HepG2 (cell line): ENCODE data around the gene KRI1.

ENCODE experiments used
- ATF1 ChIP-seq: IDR thresholded peaks from 2 replicates; pipeline ENCODE4 v1.6.1; 2016; ENCODE audit warnings: mild to moderate bottlenecking, control low read depth
- HDAC6 ChIP-seq: fragments of 200-600 bp; sonication (generic); IDR thresholded peaks from 2 replicates; pipeline ENCODE4 v1.7.0; 2017; ENCODE audit warnings: mild to moderate bottlenecking, antibody characterized with exemption, low read length, low read depth
- JDP2 ChIP-seq: sonication (generic); formaldehyde crosslinking; IDR thresholded peaks from 2 replicates; pipeline ENCODE4 v1.8.1; 2022; ENCODE audit warnings: missing genetic modification reagents, borderline replicate concordance
- LCORL ChIP-seq, 2 experiments: fragments of 450-650 bp in 1 of 2; sonication (generic) in 1 of 2; formaldehyde crosslinking in 1 of 2; IDR thresholded peaks; 2 replicates each; pipeline versions ENCODE4 v1.5.0 to v1.6.1; 2017 to 2020; ENCODE audit warnings: antibody characterized with exemption in 1 of 2, missing genetic modification reagents in 1 of 2
- MNT ChIP-seq: fragments of 450-650 bp; IDR thresholded peaks from 2 replicates; pipeline ENCODE4 v1.6.1; 2016
- POLR2AphosphoS5 ChIP-seq: IDR thresholded peaks from 2 replicates; pipeline ENCODE4 v1.6.1; 2012; ENCODE audit warnings: low read depth, low read length
- SRY ChIP-seq: sonication (generic); formaldehyde crosslinking; IDR thresholded peaks from 2 replicates; pipeline ENCODE4 v1.8.0; 2022; ENCODE audit warnings: mild to moderate bottlenecking, missing genetic modification reagents
- STAG1 ChIP-seq: sonication (generic); formaldehyde crosslinking; IDR thresholded peaks from 2 replicates; pipeline ENCODE4 v1.4.0; 2020; ENCODE audit warnings: missing genetic modification reagents
- ZBTB26 ChIP-seq: IDR thresholded peaks from 2 replicates; pipeline ENCODE4 v1.6.1; 2016; ENCODE audit warnings: missing compliant biosample characterization, missing genetic modification reagents, borderline replicate concordance
- ZBTB43 ChIP-seq: sonication (generic); formaldehyde crosslinking; conservative IDR thresholded peaks from 2 replicates; pipeline ENCODE4 v1.4.0; 2020; ENCODE audit warnings: missing genetic modification reagents
- ZNF224 ChIP-seq: sonication (generic); formaldehyde crosslinking; IDR thresholded peaks from 2 replicates; pipeline ENCODE4 v1.5.0; 2020; ENCODE audit warnings: mild to moderate bottlenecking, missing genetic modification reagents
- ZNF773 ChIP-seq: sonication (generic); formaldehyde crosslinking; IDR thresholded peaks from 2 replicates; pipeline ENCODE4 v1.4.0; 2020; ENCODE audit warnings: missing genetic modification reagents, borderline replicate concordance

- TF ChIP-seq MNT (no peak), ZNF224 (CRISPR knock-in tag) (no peak), ZBTB26 (CRISPR knock-in tag) (no peak), ZNF773 (CRISPR knock-in tag) (no peak), ZBTB43 (CRISPR knock-in tag) (no peak), STAG1 (no peak), SRY (CRISPR knock-in tag) (no peak), JDP2 (CRISPR knock-in tag) (no peak), ATF1 (CRISPR knock-in tag) (no peak), POLR2AphosphoS5 (no peak), LCORL (IDR thresholded peaks at IDR 0.05) (no peak), LCORL (CRISPR knock-in tag; IDR thresholded peaks at IDR 0.05) (no peak), HDAC6 (no peak)
Observed at GRCh38 chr19:10525636-10526035, 40.2 kb downstream of the KRI1 start.
